Fibroblast of gingiva (primary cell): Measurements from ENCODE around the gene PHLDA3.

ENCODE experiments used
- DNase-seq: peaks from one replicate; pipeline ENCODE4 v3.0.0-alpha.2; 2011; ENCODE audit warnings: low read depth

The PHLDA3 gene

GRCh38 chr1:201429736-201430501, 39.1 kb downstream of the PHLDA3 start:
- no peak for DNase-seq

- DNase-seq = no peak
Observed at GRCh38 chr1:201427963-201428362, 41.0 kb downstream of the PHLDA3 start.

- no peak for DNase-seq
Observed at GRCh38 chr1:201426479-201427310, 42.3 kb downstream of the PHLDA3 start.

GRCh38 chr1:201424146-201424545, 44.8 kb downstream of the PHLDA3 start:
- no peak for DNase-seq

- DNase-seq = no peak
Observed at GRCh38 chr1:201423655-201424054, 45.3 kb downstream of the PHLDA3 start.

GRCh38 chr1:201422436-201423030, 46.5 kb downstream of the PHLDA3 start:
- DNase-seq = no peak

- DNase-seq = no peak
Observed at GRCh38 chr1:201422026-201422425, 47.0 kb downstream of the PHLDA3 start.

GRCh38 chr1:201421041-201421440, 47.9 kb downstream of the PHLDA3 start:
- no peak for DNase-seq

GRCh38 chr1:201420608-201421002, 48.4 kb downstream of the PHLDA3 start:
- no peak for DNase-seq

- no peak for DNase-seq
Observed at GRCh38 chr1:201419746-201420607, 49.0 kb downstream of the PHLDA3 start.

GRCh38 chr1:201419256-201419655, 49.7 kb downstream of the PHLDA3 start:
- no peak for DNase-seq

GRCh38 chr1:201418461-201418860, 50.5 kb downstream of the PHLDA3 start:
- DNase-seq = no peak
